H1 (cell line): Measurements from ENCODE around the gene INHBA. TPM values are rescaled to one million over a fixed set of nuclear protein-coding genes. Genes with fewer than 3 reads are reported as not detected.

Experiments
- GTF2F1 ChIP-seq: IDR thresholded peaks from 2 replicates; pipeline ENCODE4 v1.6.1; 2012; ENCODE audit warnings: low read depth, low read length, improper control_type of control experiment, borderline replicate concordance
- MAFK ChIP-seq: IDR thresholded peaks from 2 replicates; pipeline ENCODE4 v1.6.1; 2012; ENCODE audit warnings: low read depth, mild to moderate bottlenecking, improper control_type of control experiment, low read length
- NRF1 ChIP-seq: IDR thresholded peaks from 2 replicates; pipeline ENCODE4 v1.6.1; 2011; ENCODE audit warnings: mild to moderate bottlenecking, low read depth, low read length, improper control_type of control experiment
- RAD21 ChIP-seq, 2 experiments: IDR thresholded peaks in 1 of 2; conservative IDR thresholded peaks in 1 of 2; 2 replicates each; pipeline ENCODE4 v1.6.1; 2011; ENCODE audit warnings: low read depth in 2 of 2, low read length in 2 of 2, improper control_type of control experiment in 1 of 2, inconsistent platforms in 1 of 2, mild to moderate bottlenecking in 1 of 2, moderate library complexity in 1 of 2
- TCF12 ChIP-seq: IDR thresholded peaks from 2 replicates; pipeline ENCODE4 v1.6.1; 2011; ENCODE audit warnings: low read depth, mild to moderate bottlenecking, low read length
- polyA plus RNA-seq, 7 experiments: library from polyadenylated mRNA; depleted of rRNA in 3 of 7; stranded (reverse) in 5 of 7; unstranded in 2 of 7; fragments of >200 nt in 5 of 7; fragments of 200-250 nt in 2 of 7; gene quantifications; 1 replicate in 5 of 7; 2 replicates in 1 of 7; 4 replicates in 1 of 7; pipeline versions ENCODE4 v1.2.1 to v1.2.3, GENCODE V29; 2011 to 2013; ENCODE audit warnings: missing spikeins in 2 of 7, mixed read lengths in 2 of 7
- total RNA-seq: library from RNA; stranded (reverse); fragmentation: NEBNext Ultra II Directional; extraction: Animal tissue kit (Norgen Biotek cat#: 25700); gene quantifications from 2 replicates; pipeline ENCODE4 v1.2.1, GENCODE V29; 2021

INHBA gene
- total and polyA plus RNA-seq, 2 of the 8 experiments (the other 6 are each of a cell fraction or from before 2014, with no cell fraction given), result 1.1 to 2.7 TPM

DNA sequence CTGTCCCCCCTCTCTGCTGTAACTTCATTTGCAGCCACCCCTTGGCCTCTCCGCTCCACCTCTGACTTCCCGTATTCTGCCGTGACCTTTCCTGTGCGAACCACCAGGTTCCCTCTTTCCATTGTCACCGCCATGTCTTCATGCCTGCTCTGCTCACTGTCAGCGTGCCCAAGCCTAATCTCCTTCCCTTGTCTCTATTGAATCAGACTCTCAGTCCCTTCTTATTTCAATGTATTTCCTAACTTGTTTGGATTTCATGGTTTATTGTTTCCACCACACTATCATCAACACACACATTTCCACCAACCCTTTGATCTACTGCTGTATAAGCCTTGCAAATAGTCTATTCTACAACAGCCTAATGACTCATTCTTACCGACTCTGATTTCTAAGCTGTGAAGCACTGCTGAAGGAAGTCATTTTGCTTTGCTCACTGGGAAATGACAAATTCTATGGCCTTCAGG lies 30.0 kb upstream of the INHBA start (continued):
- TF ChIP-seq TCF12 (no peak), MAFK (no peak), GTF2F1 (no peak), NRF1 (no peak), RAD21 (IDR thresholded peaks at IDR 0.05 in 1 of 2, conservative IDR thresholded peaks at IDR 0.05 in 1 of 2; ENCODE audit: low read depth in 2 of 2, low read length in 2 of 2) (no peak)
